Measurements from ENCODE around the gene PTDSS2. TPM values are rescaled to one million over a fixed set of nuclear protein-coding genes. Genes with fewer than 3 reads are reported as not detected.
"Not testable (repeated sequence)": the region's sequence is repeated elsewhere in the genome, so short reads cannot be mapped to it uniquely, and the experiment has no call there.

Gene PTDSS2
- total RNA-seq, 1 experiment from 2014 or later = 51.2 TPM

DNA sequence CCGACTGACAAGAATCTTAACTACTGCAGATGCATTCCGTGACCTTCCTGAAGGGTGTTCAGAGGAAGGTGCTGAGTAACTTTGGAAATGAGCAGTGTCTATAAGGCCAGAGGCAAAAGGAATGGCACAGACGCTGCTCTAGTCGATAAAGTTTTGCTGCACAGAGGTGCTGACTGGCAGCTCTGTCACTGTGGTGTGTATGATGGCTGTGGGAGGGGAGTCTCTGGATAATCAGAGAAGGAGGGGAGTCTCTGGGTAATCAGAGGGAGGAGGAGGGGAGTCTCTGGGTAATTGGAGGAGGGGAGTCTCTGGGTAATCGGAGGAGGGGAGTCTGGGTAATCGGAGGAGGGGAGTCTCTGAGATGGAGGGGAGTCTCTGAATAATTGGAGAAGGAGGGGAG is 18.4 kb downstream of the PTDSS2 start:
- DNase-seq (ENCODE audit: low read depth) = no peak

DNA sequence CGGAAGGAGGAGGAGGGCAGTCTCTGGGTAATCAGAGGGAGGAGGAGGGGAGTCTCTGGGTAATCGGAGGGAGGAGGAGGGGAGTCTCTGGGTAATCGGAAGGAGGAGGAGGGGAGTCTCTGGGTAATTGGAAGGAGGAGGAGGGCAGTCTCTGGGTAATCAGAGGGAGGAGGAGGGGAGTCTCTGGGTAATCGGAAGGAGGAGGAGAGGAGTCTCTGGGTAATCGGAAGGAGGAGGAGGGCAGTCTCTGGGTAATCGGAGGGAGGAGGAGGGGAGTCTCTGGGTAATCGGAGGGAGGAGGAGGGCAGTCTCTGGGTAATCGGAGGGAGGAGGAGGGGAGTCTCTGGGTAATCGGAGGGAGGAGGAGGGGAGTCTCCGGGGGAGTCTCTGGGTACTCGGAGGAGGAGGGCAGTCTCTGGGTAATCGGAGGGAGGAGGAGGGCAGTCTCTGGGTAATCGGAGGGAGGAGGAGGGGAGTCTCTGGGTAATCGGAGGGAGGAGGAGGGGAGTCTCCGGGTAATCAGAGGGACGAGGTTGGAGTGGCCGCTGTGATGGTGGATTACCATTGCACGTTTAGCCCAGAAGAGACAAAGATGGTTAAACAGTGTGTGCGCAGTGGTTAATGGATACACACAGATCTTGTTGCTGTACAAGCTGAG is 19.1 kb downstream of the PTDSS2 start:
- not testable (repeated sequence) for DNase-seq (ENCODE audit: low read depth)

DNA sequence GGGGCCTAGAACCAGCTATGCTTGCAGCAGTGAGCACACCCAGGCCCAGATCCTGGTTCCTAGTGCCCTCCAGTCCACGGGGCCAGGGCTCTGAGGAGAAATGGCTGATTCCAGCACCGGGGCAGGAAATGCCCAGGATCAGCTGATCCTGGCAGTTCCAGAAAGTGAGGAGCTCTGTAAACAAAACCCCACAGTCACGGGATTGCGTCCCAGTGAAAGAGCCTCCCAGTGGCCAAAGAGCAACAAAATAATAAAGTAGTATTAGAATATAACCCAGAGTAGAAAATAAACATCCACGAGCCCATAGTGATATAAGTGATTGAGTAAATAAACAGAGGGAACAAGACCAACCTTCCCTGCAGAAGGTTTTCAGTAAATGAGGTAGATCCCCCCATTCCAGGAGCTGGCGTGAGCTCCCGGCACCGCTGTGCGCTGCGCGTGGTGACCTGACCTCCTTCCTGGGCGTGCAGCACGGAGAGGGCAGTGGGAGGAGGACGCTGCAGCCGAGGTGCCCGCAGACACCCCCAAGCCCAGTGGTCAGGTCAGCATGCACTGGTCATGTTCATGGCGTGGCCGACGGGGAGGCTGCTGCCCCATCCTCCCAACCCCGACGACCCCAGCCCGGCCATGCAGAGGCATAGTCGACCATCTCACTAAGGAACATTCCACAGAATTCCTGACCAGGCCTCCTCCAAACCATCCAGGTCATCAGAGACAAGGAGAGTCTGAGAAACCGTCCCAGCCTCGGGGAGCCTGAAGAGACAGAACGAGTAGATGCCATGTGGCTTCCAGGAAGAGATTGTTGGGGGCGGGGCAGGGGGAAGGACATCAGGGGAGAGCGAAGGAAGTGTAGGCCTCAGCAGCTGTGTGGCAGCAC is 19.8 kb downstream of the PTDSS2 start:
- DNase-seq (ENCODE audit: low read depth) = peak; percentile 69

DNA sequence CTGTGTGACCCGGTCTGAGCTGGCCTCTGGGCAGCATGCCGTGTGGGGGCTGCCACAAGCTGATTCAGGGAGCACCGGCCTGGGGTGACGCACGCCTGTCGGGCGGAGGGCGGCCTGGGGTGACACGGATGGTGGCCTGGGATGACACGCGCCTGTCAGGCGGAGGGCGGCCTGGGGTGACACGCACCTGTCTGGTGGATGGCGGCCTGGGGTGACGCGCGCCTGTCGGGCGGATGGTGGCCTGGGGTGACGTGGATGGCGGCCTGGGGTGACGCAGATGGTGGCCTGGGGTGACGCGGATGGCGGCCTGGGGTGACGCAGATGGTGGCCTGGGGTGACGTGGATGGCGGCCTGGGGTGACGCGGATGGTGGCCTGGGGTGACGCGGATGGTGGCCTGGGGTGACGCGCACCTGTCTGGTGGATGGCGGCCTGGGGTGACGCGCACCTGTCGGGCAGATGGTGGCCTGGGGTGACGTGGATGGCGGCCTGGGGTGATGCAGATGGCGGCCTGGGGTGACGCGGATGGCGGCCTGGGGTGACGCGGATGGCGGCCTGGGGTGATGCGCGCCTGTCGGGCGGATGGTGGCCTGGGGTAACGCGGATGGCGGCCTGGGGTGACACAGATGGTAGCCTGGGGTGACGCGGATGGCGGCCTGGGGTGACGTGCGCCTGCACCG is 21.5 kb downstream of the PTDSS2 start:
- DNase-seq (ENCODE audit: low read depth) = no peak

DNA sequence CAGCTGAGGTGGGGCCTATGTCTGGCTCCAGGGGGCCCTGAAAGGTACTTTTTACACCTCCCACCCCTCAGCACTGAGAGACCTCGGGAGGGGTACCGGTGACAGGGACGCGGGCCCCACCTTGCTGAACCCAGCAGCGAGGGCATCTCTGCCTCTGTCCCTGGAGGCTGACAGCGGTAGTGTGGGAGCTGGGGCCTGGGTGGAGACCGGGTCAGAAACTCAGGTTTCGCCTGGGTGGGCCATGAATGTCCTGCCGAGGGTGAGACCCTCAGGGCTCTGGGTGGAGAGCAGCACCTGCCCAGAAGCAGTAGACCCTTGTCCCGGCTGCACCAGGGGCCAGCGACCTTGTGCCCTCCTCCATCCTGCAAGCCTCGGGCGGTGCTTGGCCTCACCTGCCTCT is 22.2 kb downstream of the PTDSS2 start:
- DNase-seq (ENCODE audit: low read depth) = no peak

DNA sequence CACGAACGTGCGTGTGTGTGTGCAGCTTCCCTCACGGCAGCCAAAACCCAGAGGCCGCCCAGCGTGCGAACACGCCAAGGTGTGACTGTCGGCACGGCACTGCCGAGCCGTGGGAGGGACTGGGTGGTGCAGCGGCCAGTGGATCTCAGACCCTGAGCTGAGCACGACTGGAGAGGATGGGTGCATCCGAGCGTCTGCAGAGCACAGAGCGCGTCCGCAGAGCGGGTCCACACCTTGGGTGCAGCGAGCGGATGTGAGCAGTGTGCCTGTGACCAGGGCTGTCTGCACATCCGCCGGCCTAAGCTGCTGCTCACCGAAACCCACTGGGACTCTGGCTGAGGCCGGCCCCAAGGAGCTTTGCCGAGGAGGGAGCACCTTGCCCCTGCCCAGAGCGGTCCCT is 22.7 kb downstream of the PTDSS2 start:
- no peak for DNase-seq (ENCODE audit: low read depth)

DNA sequence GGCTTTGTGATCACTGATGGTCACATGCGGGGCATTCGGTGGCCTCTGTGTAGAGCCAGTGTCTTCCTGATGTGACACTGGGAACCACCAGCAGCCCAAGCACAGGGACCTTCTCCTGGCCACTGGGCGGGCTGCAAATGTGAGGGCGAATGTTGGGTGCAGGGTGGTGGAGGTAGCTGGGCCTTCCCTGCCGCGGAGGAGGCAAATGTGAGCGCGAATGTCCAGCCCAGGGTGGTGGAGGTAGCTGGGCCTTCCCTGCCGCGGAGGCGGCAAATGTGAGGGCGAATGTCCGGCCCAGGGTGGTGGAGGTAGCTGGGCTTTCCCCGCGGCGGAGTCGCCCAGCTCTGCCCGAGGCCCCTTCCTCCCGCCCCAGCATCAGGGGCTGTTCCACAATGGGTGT is 23.3 kb downstream of the PTDSS2 start:
- no peak for DNase-seq (ENCODE audit: low read depth)

DNA sequence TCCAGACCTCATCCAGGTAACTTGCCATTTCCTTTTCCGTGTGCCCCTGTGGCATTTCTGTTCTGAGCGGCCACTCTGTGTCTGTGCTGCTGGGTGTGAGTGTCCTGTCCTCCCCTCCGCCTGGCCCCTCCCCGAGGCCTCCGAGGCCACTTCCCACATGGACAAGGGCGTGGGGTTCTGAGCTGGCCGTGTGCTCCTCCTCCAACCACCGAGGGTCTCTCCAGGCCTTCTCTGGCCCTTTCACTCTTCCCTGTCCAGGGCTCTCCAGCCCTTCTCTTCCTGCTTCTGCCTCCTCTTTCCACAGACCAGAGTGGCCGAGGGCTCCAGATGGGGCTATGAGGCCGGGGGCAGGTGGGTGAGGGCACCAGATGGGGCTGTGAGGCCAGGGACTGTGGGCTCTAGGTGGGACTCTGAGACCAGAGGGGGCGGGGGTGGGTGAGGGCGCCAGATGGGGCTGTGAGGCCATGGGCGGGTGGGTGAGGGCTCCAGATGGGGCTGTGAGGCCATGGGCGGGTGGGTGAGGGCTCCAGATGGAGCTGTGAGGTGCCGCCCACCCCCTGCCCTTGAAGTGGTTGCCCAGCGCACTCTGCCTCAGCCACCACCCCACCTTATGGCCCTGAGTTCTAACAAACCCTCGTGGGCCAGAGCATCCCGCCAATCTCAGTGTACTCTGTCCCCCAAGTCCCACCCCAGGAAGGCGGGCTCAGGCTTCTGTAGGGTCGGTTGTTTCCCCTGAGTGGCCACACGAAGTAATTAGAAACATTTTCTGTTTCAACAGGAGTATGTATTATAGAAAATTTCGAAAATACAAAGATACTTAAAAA is 24.1 kb downstream of the PTDSS2 start:
- no peak for DNase-seq (ENCODE audit: low read depth)

DNA sequence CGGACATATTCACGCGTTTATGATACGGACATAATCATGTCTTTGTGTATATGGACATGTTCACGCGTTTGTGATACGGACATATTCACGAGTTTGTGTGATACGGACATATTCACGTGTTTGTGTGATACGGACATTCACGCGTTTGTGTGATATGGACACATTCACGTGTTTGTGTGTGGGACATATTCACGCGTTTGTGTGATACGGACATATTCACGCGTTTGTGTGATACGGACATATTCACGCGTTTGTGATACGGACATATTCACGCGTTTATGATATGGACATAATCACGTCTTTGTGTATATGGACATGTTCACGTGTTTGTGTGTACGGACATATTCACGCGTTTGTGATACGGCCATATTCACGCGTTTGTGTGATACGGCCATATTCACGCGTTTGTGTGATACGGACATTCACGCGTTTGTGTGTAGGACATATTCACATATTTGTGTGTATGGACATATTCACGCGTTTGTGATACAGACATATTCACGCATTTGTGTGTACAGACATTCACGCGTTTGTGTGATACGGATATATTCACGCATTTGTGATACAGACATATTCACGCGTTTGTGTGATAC is 24.9 kb downstream of the PTDSS2 start:
- no peak for DNase-seq (ENCODE audit: low read depth)

DNA sequence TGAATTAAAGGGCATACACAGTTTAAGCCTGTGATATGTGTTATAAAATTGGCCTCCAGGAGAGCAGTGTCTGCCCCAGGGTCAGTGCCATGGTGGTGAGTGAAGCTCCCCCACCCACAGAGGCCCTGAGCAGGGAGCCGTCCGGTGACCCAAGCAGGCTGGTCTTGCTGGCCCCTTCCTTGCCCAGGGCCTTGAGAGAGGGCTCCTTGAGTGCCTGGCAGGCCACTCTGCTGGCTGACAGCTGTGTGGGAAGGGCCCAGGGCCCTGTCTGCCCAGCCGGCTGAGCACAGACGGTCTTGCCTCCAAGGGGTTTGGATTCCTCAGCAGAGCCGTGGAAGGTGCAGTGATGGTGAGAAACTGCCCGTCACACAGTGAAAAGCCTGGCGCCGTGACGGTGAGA is 25.9 kb downstream of the PTDSS2 start:
- DNase-seq (ENCODE audit: low read depth) = no peak

DNA sequence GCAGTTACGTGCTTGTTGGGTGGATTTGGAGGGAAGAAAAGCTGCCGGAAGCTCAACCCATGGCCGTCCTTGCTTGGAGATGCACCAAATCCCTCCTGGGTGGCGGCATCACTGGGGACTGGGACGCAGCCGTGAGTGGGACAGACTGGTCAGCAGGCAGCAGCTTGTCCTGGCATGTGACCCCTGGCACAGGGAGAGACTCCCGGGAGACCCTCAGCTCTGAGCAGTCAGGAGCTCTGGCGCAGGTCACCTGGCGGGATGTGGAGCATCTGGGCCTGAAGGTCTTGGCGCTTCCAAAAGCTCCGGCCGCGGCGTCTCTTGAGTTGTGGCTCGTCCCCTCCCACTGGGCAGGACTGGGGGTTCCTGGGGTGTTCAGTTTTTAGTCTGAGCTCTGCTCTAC is 26.3 kb downstream of the PTDSS2 start:
- DNase-seq (ENCODE audit: low read depth) = no peak

DNA sequence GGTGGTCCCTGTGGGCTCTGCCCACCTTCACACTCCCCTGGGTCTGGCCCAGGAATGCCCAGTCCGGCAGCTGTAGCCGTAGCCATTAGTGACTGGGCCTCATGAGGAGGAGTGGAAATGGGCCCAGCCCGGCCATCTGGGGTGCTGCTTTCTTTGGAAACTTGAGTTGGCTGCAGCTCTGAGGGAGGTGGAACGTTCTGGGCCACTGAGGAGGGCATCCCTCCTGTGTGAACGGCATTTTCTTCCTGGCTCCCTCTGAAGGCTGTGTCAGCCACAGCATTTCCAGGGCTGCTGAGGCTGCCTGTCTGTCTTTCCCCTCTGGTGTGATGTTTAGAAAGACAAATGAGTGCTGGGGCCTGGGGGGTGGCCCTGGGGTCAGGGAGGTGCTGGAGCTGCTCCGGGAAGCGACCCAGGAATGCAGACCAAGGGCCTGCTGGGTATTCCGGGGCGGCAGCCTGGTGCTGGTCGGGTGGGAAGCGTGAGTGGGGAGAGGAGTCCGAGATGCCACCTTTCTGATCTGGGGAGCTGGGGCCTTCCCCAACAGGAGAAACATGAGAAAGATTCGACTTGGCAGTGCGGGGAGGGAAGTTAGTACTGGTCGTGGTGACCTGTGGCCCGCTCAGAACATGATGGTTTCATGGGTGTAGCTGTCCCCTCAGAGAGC is 27.1 kb downstream of the PTDSS2 start:
- DNase-seq (ENCODE audit: low read depth) = no peak

DNA sequence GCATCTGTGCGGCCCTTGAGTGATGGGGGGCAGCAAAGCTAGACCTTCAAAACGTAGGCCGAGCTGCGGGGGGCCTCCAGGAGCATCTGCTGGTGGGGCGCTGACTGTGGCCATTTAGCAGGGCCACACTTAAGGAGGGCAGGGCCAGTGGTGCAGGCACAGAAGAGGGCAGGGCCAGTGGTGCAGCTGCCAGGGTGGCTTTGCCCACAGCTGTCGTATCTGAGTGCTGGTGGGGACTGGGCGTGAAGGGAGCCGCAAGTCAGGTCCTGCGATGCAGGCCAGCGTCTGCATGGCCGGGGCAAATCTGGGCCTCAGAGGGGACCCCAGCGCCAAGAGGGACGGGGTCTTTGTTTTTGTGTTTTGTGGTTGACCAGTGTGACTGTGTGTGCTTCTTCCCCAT is 29.2 kb downstream of the PTDSS2 start:
- no peak for DNase-seq (ENCODE audit: low read depth)

DNA sequence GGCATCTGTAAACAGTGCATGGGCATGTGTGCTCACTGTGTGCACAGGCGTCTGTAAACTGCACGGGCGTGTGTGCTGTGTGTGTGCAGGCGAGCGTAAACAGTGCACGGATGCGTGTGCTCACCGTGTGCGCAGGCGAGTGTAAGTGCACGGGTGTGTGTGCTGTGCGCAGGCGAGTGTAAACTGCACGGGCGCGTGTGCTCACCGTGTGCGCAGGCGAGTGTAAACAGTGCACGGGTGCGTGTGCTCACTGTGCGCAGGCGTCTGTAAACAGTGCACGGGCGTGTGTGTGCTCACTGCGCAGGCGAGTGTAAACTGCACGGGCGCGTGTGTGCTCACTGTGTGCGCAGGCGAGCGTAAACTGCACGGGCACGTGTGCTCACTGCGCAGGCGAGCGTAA is 34.5 kb downstream of the PTDSS2 start:
- DNase-seq (ENCODE audit: low read depth) = no peak

DNA sequence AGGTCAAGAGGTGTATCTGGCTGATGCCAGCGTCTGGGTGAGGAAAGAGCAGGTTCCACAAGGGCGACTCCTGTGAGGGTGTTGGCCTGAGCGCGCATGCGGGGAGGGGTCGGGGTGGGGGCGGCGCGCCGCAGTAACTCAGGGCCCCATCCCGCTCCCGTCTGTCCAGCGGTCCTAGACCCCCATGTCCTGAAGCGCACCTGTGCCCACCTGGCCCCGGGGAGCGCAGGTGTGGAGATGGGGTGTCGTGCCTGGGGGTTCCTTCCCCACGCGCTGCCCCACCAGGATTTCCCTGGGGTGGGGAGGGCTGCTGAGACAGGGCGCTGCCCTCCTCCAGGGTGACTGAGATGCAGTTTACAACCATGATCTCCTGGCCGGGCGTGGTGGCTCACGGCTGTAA is 36.1 kb downstream of the PTDSS2 start:
- DNase-seq (ENCODE audit: low read depth) = no peak

DNA sequence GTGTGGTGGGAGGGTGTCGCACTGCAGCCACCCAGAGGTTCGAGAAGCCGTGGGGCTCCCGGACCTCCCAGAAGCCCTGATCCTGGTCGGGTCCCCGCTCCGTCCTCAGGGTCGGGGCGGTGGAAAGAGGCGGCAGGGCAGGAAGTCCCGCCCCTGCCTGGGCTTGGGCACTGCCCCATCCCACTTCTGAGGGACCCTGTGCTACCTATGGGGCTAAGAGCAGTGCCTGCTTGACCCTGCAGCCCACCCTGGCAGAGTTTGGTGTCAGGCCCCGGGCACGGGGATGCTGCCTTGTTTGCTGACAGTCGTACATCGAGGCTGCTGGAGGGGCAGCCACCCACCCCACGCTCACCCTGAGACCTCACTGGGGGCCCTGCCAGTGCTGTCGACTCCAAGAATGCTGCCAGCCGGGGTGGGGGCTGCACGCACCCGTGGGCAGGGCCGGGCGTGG is 37.5 kb downstream of the PTDSS2 start:
- DNase-seq (ENCODE audit: low read depth) = no peak

DNA sequence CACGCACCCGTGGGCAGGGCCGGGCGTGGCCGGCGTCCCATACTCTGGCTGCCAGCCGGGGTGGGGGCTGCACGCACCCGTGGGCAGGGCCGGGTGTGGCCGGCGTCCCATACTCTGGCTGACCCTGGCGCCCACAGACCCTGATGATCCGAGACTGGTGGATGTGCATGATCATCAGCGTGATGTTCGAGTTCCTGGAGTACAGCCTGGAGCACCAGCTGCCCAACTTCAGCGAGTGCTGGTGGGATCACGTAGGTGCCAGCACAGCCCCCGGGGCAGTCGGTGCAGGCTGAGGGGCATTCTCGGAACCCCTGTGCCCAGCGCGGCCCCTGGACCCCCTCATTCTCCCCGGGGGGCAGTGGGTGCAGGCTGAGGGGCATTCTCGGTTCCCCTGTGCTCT is 38.0 kb downstream of the PTDSS2 start:
- no peak for DNase-seq (ENCODE audit: low read depth)

DNA sequence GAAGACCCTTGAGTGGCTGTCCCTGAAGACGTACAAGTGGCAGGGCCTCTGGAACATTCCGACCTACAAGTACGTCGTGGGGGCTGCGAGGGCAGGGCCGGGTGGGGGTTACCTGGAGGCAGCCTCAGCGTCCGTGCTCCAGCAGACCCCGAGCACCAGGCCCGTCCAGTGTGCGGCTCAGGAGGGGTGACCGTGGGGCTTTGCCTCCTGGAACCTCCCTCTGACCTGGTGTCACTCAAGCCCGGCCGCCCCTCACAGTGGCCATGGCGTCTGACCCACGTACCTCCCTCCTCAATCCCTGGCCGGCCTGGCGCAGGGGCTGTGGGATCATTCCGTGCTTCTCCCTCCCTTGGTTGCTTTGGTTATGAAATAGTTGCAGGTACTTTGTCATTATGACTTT is 38.5 kb downstream of the PTDSS2 start:
- no peak for DNase-seq (ENCODE audit: low read depth)

DNA sequence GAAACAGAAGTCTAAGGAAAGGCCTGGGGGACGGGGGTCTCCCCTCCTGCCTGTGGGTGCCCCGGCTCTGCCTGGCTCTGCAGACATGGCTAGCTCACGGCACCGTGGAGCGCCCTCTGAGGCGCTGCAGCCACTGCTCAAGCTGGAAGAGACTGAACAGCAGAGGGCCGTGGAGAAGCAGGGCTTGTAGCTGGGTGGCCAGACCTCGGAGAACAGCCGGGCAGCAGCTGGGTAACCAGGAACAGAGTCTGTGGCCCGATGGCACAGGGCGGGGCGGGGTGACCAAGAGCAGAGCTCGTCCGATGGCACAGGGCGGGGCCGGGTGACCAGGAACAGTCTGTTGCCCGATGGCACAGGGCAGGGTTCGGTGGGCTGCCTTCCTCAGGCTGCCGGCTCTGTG is 38.9 kb downstream of the PTDSS2 start:
- no peak for DNase-seq (ENCODE audit: low read depth)

DNA sequence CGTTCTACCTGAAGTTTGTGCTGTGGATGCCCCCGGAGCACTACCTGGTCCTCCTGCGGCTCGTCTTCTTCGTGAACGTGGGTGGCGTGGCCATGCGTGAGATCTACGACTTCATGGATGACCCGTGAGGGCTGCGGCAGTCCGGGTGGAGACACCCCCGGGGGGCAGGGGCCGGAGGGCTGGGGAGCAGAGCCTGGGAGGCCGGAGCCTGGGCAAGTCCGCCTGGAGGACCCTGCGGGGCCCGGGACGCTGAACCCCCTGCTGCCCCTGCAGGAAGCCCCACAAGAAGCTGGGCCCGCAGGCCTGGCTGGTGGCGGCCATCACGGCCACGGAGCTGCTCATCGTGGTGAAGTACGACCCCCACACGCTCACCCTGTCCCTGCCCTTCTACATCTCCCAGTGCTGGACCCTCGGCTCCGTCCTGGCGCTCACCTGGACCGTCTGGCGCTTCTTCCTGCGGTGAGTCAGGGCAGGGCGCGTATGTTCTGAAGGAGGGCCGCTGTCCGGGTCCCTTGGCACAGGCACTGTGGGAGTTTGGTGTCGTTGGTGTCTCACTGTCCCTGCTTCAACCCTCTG is 39.6 kb downstream of the PTDSS2 start:
- no peak for DNase-seq (ENCODE audit: low read depth)
